Stimulated activated CD8-positive, alpha-beta memory T cell treated with anti-CD3 and anti-CD28 coated beads, Interleukin-15, amount 100 ng/mL, for 1 hour (primary cell): ENCODE results near the gene KIFC3.
"Not testable (repeated sequence)": the region's sequence is repeated elsewhere in the genome, so short reads cannot be mapped to it uniquely, and the experiment has no call there.

Experiments
- DNase-seq: peaks from one replicate; pipeline ENCODE4 v3.0.0-alpha.2; 2020; ENCODE audit warnings: low read depth

KIFC3 gene

GRCh38 chr16:57736419-57737351, 65.6 kb downstream of the KIFC3 start:
- DNase-seq: no peak

- DNase-seq: no peak
These were observed 66.4 kb downstream of the KIFC3 start, which contains the start of gene KATNB1 for GRCh38 chr16:57735755-57736418. TSS of gene KATNB1 (plus strand) at chr16:57735770. CDS start at chr16:57737244, 1,474 bp downstream.

GRCh38 chr16:57734925-57735754, 67.2 kb downstream of the KIFC3 start:
- DNase-seq: peak; percentile 93

GRCh38 chr16:57734308-57734924, 67.9 kb downstream of the KIFC3 start:
- DNase-seq: no peak

- no peak for DNase-seq
These were observed 69.6 kb downstream of the KIFC3 start for GRCh38 chr16:57732714-57733113.

GRCh38 chr16:57732037-57732436, 70.3 kb downstream of the KIFC3 start:
- no peak for DNase-seq

GRCh38 chr16:57730771-57731730, 71.2 kb downstream of the KIFC3 start:
- DNase-seq: no peak

GRCh38 chr16:57729852-57730251, 72.4 kb downstream of the KIFC3 start:
- not testable (repeated sequence) for DNase-seq

- DNase-seq: no peak
These were observed 73.2 kb downstream of the KIFC3 start for GRCh38 chr16:57729182-57729484.

- no peak for DNase-seq
These were observed 73.7 kb downstream of the KIFC3 start for GRCh38 chr16:57728336-57729181.

GRCh38 chr16:57727610-57728009, 74.7 kb downstream of the KIFC3 start:
- no peak for DNase-seq

- no peak for DNase-seq
These were observed 75.8 kb downstream of the KIFC3 start for GRCh38 chr16:57726433-57726947.

- no peak for DNase-seq
These were observed 76.3 kb downstream of the KIFC3 start for GRCh38 chr16:57725976-57726375.

GRCh38 chr16:57725554-57725953, 76.7 kb downstream of the KIFC3 start:
- DNase-seq: no peak

GRCh38 chr16:57725151-57725550, 77.1 kb downstream of the KIFC3 start:
- no peak for DNase-seq

- no peak for DNase-seq
These were observed 77.8 kb downstream of the KIFC3 start for GRCh38 chr16:57724531-57724930.

- DNase-seq: no peak
These were observed 79.1 kb downstream of the KIFC3 start for GRCh38 chr16:57723170-57723569.

GRCh38 chr16:57722651-57723050, 79.6 kb downstream of the KIFC3 start:
- DNase-seq: no peak

- DNase-seq: no peak
These were observed 80.1 kb downstream of the KIFC3 start for GRCh38 chr16:57722210-57722499.
